ENCODE measurements around the gene NLRP1.

- TF ChIP-seq POLR2AphosphoS5 (IDR thresholded peaks at IDR 0.05; ENCODE audit: low read depth, low read length) (no peak), REST (IDR thresholded peaks at IDR 0.05; ENCODE audit: insufficient read depth in 1 of 2, low read depth in 2 of 2, low read length in 2 of 2) (no peak), SIN3A (IDR thresholded peaks at IDR 0.05; ENCODE audit: borderline replicate concordance, insufficient read depth, low read length) (no peak), TAF1 (IDR thresholded peaks at IDR 0.05; ENCODE audit: borderline replicate concordance, insufficient read depth, low read length) (no peak)
Measured at GRCh38 chr17:5539286-5539685, 45.0 kb downstream of the NLRP1 start.
